ENCODE data around the gene GAGE13. TPM values are rescaled to one million over a fixed set of nuclear protein-coding genes. Genes with fewer than 3 reads are reported as not detected.
"Not testable (repeated sequence)": the region's sequence is repeated elsewhere in the genome, so short reads cannot be mapped to it uniquely, and the experiment has no call there.

The GAGE13 gene, protein sequence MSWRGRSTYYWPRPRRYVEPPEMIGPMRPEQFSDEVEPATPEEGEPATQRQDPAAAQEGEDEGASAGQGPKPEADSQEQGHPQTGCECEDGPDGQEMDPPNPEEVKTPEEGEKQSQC
- polyA plus RNA-seq (ENCODE audit: insufficient read length in 4 of 4): under 1 TPM in 1 of 4 donors, not detected in 3; 0.99 TPM

DNA sequence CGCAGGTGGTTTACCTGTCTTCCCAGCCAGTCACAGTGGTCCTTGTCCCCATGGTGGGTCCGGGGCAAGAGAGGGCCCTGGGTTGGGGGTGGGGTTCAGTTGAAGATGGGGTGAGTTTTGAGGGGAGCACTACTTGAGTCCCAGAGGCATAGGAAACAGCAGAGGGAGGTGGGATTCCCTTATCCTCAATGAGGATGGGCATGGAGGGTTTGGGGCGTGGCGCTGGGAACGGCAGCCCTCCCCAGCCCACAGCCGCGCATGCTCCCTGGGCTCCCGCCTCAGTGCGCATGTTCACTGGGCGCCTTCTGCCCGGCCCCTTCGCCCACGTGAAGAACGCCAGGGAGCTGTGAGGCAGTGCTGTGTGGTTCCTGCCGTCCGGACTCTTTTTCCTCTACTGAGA lies at the start of gene GAGE13:
Gene GAGE13, plus strand, starts transcription at position 301 of the 400 bp plus-strand sequence. CDS start 1,156 bp downstream, outside the sequence.
- not testable (repeated sequence) for DNase-seq (ENCODE audit: low read depth in 4 of 4, low spot score in 3 of 4)

DNA sequence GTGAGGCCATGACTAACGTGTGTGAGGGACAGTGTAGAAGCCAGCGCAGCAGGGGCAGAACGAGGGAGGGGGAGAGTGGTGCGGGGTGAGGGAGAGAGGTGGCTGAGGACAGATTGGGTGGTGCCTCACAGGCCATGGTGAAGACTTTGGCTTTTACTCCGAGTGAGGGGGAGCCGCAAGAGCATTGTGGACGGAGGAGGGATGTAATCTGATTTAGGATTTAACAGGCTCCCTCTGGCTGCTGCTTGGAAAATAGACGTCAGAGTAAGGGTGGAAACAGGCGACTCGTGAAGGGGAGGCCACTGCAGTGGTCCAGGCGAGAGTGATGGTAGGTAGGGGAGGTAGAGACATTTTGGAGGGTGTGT lies 48.8 kb upstream of the GAGE13 start:
- DNase-seq (ENCODE audit: low read depth in 4 of 4, low spot score in 3 of 4): no peak

DNA sequence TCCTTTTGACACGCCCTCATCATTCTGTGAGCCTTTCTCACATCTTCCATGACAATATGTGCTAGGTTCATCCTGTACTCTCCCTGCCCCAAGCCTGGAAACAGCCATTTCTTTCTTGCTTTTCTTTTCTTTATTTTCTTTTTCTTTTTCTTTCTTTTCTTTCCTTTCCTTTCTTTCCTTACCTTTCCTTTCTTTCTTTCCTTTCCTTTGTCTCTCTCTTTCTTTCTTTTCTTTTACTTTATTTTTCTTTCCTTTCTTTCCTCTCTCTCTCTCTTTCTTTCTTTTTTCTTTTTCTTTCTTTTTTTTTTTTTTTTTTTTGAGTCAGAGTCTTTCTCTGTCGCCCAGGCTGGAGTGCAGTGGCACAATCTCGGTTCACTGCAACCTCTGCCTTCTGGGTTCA lies 47.2 kb upstream of the GAGE13 start:
- no peak for DNase-seq (ENCODE audit: low read depth in 4 of 4, low spot score in 3 of 4)

DNA sequence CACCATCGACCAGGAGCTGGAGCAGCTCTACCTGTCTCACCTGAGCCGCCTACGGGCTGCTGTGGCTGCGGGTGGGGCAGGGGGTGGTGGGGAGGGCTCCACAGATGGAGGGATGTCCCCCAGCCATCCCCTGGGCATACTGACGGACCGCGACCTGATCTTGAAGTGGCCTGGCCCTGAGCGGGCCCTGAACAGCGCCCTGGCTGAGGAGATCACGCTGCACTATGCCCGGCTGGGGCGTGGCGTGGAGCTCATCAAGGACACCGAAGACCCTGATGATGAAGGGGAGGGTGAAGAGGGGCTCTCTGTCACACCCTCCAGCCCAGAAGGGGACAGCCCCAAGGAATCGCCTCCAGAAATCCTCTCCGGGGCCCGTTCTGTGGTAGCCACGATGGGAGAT lies 45.2 kb upstream of the GAGE13 start:
- DNase-seq (ENCODE audit: low read depth in 4 of 4, low spot score in 3 of 4): no peak

DNA sequence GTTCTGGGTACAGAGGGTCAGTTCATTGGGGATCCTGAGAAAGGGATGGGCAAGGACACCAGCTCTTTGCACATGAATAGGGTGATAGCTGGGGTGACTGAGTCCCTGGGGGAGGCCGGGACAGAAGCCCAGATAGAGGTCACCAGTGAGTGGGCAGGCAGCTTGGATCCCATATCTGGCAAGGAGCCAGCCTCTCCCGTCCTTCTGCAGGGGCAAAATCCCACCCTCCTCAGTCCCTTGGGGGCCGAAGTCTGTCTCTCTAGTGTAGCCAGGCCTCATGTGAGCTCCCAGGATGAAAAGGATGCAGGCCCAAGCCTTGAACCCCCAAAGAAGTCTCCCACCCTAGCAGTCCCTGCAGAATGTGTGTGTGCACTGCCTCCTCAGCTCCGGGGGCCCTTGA lies 44.8 kb upstream of the GAGE13 start:
- DNase-seq (ENCODE audit: low read depth in 4 of 4, low spot score in 3 of 4): no peak

DNA sequence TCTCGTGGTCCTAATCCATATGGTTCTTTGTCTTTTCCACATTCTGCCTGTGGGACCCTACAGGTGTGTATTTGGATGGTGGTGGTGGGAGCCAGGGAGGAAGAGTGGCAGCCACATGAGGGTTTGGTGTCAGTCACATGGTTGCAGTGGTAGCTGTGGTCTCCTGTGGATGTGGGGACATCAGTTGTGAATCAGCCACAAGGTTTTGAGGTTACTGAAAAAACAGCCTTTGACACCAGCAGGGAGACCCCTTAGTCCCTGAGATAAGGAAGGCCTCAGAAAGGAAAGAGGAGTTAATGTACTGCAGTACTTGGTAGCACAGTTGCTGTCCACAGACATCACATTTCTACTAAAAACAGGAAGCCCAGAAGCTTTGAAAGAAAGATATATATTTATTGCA lies 43.7 kb upstream of the GAGE13 start:
- DNase-seq (ENCODE audit: low read depth in 4 of 4, low spot score in 3 of 4): no peak

DNA sequence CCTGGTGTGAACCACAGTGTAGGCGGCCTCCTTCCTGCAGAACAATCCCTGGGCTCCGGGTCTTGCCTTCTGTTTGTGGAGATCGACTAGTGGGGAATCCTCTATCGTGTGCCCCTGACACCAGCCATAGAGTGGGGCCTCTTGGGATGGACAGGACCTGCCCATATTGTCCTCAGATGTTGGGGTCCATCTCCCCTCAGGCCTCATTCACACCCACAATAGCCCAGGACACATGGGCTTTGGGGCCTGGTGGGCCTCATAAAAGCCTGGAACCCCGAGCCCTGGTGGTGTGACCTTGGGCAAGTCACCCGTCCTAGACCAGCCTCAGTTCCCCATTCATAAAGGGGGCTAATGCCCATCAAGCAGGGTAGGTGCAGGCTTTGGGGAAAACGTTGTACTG lies 41.2 kb upstream of the GAGE13 start:
- DNase-seq (ENCODE audit: low read depth in 4 of 4, low spot score in 3 of 4): no peak

DNA sequence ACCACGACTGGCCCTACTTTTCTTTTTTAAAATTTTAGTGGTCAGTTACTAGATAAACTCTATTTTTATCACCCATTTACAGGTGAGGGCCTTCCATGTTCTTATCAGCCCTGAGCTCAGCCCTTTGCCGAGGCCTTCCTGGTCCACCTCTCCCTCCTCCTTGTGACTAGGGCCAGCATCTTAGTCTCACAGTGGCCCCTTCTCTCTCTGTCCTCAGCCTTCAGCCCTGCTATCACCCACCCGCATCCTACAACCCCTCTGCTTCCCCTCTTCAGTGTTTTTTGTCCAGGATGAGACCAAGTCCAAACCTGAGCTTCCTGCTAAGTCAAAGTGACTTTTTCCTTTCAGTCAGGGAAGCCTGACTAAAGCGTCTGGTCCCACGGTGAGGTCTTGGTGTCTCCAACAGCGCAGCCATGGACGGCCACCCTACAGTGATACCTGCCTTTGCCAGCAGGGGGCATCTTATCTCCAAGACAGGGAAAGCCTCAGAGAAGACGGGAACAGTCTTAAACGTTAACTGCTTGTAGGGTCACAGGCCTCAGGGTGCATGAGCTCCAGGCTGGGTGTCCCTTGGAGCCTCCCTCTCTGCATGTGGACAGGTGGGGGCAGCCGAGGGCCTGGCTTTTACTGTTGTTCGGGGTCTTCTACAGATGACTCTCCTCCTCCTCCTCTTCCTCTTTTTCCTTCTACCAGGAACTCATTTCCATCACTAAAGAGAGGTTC lies 39.6 kb upstream of the GAGE13 start:
- DNase-seq (ENCODE audit: low read depth in 4 of 4, low spot score in 3 of 4): no peak

DNA sequence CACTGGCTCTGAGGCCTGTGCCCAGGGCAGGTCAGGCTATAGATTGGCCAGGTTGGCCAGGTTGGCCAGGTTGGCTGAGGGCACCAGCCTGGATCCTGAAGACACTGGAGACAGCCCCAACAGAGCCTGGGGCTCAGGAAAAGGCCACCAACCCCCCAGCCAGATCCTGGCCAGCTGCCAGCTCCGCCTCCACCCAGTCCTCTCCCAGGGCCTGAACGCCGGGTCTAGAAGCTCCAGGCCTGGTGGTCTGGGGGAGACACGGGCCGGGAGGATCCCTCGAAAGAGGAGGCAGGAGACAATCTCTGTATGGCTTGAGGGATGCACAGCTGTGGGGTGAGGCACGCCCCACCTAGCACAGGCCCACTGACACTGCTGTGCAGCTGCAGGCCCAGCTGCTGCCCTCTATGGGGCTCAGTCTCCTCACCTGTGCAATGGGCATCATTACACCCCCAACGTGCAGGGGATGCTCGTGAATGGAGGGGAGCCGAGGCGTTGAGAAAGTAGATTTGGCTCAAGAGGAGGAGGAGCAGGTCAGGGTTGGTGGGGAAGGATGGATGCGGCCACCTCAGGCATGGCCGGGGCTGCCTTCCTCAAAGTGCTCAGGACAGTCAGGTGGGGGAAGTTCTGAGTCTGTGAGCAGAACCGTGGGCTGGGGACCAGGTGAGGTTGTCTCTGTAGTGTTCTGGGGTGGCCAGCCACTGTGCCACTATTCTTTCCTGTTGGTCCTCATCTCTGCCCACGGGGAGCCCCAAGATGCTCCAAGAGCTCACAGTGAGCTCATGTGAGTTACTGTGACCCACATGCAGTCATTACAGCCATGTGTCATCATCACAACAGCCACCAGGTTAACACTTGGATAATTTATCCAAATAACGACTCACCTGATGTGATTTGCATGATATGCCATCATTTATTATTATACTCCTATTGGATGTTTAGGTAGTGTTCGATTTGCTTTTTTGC lies 38.7 kb upstream of the GAGE13 start:
- DNase-seq (ENCODE audit: low read depth in 4 of 4, low spot score in 3 of 4): no peak

DNA sequence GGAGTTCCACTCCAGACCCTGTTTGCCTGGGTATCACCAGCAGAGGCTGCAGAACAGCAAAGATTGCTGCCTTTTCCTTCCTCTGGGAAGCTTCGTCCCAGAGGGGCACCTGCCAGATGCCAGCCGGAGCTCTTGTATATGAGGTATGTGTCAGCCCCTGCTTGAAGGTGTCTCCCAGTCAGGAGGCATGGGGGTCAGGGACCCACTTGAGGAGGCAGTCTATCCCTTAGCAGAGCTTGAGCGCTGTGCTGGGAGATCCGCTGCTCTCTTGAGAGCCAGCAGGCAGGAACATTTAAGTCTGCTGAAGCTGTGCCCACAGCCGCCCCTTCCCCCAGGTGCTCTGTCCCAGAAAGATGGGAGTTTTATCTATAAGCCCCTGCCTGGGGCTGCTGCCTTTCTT lies 32.1 kb upstream of the GAGE13 start:
- not testable (repeated sequence) for DNase-seq (ENCODE audit: low read depth in 4 of 4, low spot score in 3 of 4)

DNA sequence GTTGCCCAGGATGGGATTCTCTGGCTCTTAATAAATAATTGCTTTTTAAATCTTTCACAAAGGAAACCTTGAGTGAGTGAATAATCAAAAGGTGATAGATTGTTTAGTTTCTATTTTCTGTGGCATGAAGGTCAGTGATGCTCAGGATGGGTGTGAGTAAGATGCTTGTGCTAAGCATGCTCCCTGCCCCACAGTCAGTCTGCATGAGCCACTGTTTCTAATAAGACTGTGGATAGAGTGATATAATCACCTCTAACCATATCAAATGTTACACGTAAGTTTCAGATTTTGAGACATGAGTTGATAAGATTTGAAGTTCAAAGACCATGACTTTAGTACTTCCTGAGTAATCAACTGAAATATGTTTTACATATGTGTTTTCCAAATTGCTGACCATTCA lies 30.7 kb upstream of the GAGE13 start:
- DNase-seq (ENCODE audit: low read depth in 4 of 4, low spot score in 3 of 4): no peak

DNA sequence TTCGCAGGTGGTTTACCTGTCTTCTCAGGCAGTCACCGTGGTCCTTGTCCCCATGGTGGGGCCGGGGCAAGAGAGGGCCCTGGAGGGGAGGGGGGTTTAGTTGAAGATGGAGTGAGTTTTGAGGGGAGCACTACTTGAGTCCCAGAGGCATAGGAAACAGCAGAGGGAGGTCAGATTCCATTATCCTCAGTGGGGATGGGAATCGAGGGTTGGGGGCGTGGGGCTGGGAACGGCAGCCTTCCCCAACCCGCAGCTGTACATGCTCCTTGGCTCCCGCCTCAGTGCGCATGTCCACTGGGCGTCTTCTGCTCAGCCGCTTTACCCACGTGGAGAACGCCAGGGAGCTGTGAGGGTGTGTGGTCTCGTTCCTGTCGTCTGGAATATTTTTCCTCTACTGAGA lies 28.0 kb upstream of the GAGE13 start, which contains the start of gene GAGE10:
Gene GAGE10, plus strand, starts transcription at position 301 of the 400 bp plus-strand sequence. CDS start 1,214 bp downstream, outside the sequence.
- no peak for DNase-seq (ENCODE audit: low read depth in 4 of 4, low spot score in 3 of 4)

DNA sequence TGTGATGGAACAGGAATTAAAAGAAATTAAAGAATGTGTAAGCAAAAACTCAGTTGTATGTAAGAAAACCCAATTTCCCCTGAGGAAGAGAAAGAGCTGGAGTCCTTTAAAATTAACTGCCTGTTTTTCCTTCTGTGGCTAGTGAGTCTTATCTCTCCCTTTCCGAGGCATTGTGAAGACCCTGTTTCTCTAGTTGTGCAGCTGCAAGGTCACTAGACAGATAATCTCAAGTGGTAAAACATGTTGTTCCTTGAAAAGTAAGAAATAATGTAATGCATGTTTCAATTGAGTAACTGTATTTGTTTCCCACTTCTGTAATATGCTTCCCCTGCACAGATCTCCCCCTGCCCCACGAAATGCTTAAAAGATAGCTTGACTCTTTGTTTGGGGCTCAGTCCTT lies 23.6 kb upstream of the GAGE13 start:
- DNase-seq (ENCODE audit: low read depth in 4 of 4, low spot score in 3 of 4): not testable (repeated sequence)

DNA sequence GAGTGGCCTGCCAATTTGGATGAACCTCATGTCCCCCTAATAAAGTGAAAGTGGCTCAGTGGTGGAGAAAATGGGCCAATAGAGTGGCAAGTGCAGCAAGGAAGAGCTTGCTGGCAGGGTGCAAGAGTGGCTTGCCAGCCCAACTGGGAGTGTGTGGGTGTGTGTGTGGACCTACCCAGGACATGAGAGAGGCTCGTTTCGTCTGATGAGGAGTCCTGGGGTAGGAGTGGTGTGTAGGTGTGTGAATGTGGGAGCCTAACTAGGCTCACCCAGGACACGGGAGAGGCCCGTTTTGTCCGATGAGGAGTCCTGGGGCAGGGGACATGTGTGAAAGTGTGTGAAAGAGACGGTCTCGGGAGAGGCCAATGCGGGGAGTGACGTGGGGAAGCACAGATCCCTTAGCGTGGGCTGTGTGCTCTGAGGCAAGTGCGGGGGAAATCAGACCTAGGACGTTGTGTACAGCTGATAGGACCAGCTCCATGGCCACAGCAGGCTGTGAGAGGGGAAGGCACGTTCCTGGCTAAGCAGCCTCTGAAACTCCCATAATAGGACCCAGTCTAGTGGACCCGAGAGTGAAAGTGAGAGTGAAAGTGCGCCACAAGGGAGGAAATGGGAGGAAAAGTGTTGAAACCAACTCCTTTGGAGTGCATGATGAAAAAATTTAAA lies 22.6 kb upstream of the GAGE13 start:
- DNase-seq (ENCODE audit: low read depth in 4 of 4, low spot score in 3 of 4): no peak

DNA sequence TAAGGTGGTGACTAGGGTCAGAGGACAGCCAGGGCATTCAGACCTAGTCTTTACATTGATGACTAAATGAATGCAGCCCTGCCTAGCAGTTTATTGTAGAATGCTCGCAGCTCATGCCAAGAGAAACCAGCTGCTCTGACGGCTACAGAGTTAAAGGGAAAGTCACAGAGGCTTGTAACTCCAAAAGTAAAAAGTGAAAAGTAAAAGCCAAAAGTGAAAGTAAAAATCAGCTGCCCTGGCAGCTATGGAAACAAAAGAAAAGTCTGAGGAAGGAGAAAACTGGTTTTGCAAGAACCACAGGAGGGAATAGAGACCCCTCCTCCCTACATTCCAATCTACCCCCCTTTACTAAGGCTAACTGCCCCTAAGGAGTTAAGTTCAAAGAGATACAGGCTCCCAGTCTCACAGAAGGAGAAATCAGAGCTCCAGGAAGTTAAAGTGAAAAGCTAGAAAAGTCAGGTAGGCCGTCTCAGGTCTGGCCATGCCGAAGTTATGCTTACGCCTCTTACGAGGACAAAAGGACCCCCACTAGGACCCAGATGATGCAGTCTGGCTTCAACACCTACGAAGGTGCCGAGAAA lies 21.9 kb upstream of the GAGE13 start:
- DNase-seq (ENCODE audit: low read depth in 4 of 4, low spot score in 3 of 4): no peak

DNA sequence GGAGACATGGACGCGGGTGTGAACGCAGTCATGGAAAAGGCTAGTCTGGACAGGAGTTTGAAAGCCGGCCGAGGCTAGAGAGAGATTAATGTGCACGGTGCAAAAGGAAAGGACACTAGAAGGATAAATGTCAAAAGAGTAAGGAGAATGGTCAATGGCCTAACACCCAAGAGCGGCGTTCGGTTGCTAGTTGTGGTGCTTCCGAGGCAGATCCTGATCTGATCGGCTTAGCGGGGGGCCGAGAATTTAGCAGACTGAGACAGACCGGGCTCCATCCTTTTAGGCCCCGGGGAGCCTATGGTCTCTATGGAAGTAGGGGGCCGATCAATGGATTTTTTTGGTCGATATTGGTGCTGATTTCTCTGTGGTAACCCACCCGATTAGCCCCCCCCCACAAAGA lies 21.0 kb upstream of the GAGE13 start:
- no peak for DNase-seq (ENCODE audit: low read depth in 4 of 4, low spot score in 3 of 4)

DNA sequence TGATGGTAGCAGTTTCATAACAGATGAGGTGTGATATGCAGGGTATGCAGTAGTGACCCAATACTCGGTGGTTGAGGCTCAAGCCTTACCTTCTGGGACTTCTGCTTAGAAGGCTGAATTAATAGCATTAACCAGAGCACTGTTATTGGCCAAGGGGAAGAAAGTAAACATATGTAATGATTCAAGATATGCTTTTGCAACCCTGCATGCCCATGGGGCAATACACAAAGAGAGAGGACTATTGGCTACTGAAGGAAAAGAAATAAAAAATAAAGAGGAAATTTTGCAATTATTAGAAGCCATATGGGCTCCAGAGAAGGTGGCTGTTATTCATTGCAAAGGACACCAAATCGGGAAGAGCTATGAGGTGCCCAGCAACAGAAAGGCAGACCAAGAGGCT lies 19.2 kb upstream of the GAGE13 start:
- no peak for DNase-seq (ENCODE audit: low read depth in 4 of 4, low spot score in 3 of 4)

DNA sequence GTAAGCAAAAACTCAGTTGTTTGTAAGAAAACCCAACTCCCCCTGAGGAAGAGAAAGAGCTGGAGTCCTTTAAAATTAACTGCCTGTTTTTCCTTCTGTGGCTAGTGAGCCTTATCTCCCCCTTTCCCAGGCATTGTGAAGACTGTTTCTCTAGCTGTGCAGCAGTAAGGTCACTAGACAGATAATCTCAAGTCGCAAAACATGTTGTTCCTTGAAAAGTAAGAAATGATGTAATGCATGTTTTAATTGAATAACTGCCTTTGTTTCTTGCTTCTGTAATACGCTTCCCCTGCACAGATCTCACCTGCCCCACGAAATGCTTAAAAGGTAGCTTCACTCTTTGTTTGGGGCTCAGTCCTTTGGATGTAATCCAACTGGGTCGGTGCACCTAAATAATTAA lies 15.3 kb upstream of the GAGE13 start:
- no peak for DNase-seq (ENCODE audit: low read depth in 4 of 4, low spot score in 3 of 4)

DNA sequence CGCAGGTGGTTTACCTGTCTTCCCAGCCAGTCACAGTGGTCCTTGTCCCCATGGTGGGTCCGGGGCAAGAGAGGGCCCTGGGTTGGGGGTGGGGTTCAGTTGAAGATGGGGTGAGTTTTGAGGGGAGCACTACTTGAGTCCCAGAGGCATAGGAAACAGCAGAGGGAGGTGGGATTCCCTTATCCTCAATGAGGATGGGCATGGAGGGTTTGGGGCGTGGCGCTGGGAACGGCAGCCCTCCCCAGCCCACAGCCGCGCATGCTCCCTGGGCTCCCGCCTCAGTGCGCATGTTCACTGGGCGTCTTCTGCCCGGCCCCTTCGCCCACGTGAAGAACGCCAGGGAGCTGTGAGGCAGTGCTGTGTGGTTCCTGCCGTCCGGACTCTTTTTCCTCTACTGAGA lies 9.6 kb upstream of the GAGE13 start, which contains the start of gene GAGE12J:
Gene GAGE12J, plus strand, starts transcription at position 301 of the 400 bp plus-strand sequence. CDS start 1,157 bp downstream, outside the sequence.
- not testable (repeated sequence) for DNase-seq (ENCODE audit: low read depth in 4 of 4, low spot score in 3 of 4)

DNA sequence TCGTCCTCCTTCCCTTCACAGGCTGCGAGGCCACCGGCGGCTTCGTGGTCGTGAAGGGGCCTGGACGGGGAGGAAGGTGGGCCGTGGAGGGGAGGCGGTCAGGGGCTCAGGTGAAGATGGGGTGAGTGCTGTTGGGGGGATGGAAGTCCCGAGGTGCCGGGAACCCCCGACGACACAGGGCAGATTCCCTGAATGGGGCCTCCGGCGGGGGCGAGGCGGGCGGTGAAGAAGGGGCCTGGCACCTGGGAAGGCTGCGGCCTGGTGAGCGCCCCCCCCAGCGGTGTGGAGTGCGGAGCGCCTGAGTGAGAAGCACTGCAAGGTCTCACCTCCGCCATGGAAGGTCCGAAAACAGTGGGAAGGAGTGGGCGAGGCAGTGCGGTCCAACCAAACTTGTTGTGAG lies 9.1 kb upstream of the GAGE13 start:
- DNase-seq (ENCODE audit: low read depth in 4 of 4, low spot score in 3 of 4): not testable (repeated sequence)
